Dendritic cell treated with granulocyte-macrophage colony-stimulating factor and Interleukin-4, amounts not matched to agents 40 ng/mL and 50 ng/mL, for 4 days (primary cell): Measurements from ENCODE around the gene NEU1.
"Not testable (repeated sequence)": the region's sequence is repeated elsewhere in the genome, so short reads cannot be mapped to it uniquely, and the experiment has no call there.

ENCODE experiments used
- H3K27ac Mint-ChIP-seq: one replicate; pipeline ENCODE4 v1.8.0; 2022; ENCODE audit warnings: mild to moderate bottlenecking, mixed read lengths
- H3K27me3 Mint-ChIP-seq: one replicate; pipeline ENCODE4 v1.8.0; 2022; ENCODE audit warnings: mild to moderate bottlenecking, mixed read lengths
- H3K36me3 Mint-ChIP-seq: one replicate; pipeline ENCODE4 v1.8.0; 2022; ENCODE audit warnings: low read depth, mixed read lengths
- H3K4me1 Mint-ChIP-seq: one replicate; pipeline ENCODE4 v1.8.0; 2022; ENCODE audit warnings: low read depth, mixed read lengths
- H3K4me3 Mint-ChIP-seq: one replicate; pipeline ENCODE4 v1.8.0; 2022; ENCODE audit warnings: mild to moderate bottlenecking, moderate library complexity, mixed read lengths
- H3K9me3 Mint-ChIP-seq: one replicate; pipeline ENCODE4 v1.8.0; 2022; ENCODE audit warnings: mixed read lengths
- intact Hi-C: fragments of 100-400 bp; cut with micrococcal nuclease; formaldehyde crosslinking; loops from one replicate; pipeline ENCODE4 v1.15.0; 2022

Gene NEU1

GRCh38 chr6:31834367-31835250, 28.0 kb downstream of the NEU1 start:
- Mint-ChIP-seq H3K4me1 (peaks cover 54% of the 10 kb centered on the region), H3K9me3 (no peaks in the 10 kb centered on the region), H3K27me3 (no peaks in the 10 kb centered on the region), H3K4me3 (peak overlapping the region; percentile 96), H3K36me3 (peaks cover 65% of the 10 kb centered on the region), H3K27ac (peak overlapping the region; percentile 97)
- intact Hi-C loops = loop anchor here (1.0 to 5.0 kb wide), 4 partner anchors 28 to 287 kb away; partner anchors contain the start of genes ATP6V1G2, DDAH2, NEU1 and NFKBIL1

- Mint-ChIP-seq H3K36me3 (peaks cover 41% of the 10 kb centered on the region), H3K4me3 (peak overlapping the region; percentile 91), H3K27me3 (no peaks in the 10 kb centered on the region), H3K9me3 (no peaks in the 10 kb centered on the region), H3K27ac (peak overlapping the region; percentile 97), H3K4me1 (peaks cover 36% of the 10 kb centered on the region)
- intact Hi-C loops = loop anchor here (2.0 to 5.0 kb wide), 4 partner anchors 39 to 284 kb away; partner anchors contain the start of genes ATP6V1G2, DDAH2, LY6G5C and NFKBIL1
Observed at GRCh38 chr6:31831350-31832215, 31.0 kb downstream of the NEU1 start.

GRCh38 chr6:31830886-31831335, 31.7 kb downstream of the NEU1 start:
- H3K27ac Mint-ChIP-seq = peak overlapping the region; percentile 89
- H3K36me3 Mint-ChIP-seq = peaks cover 34% of the 10 kb centered on the region
- no peaks in the 10 kb centered on the region for H3K27me3 Mint-ChIP-seq
- H3K4me1 Mint-ChIP-seq = peaks cover 36% of the 10 kb centered on the region
- peak overlapping the region; percentile 91 for H3K4me3 Mint-ChIP-seq
- intact Hi-C loops = loop anchor here (1.0 to 5.0 kb wide), 5 partner anchors 39 to 284 kb away; partner anchors contain the start of genes ATP6V1G2, DDAH2, LY6G5C and NFKBIL1
- H3K9me3 Mint-ChIP-seq = no peaks in the 10 kb centered on the region

DNA sequence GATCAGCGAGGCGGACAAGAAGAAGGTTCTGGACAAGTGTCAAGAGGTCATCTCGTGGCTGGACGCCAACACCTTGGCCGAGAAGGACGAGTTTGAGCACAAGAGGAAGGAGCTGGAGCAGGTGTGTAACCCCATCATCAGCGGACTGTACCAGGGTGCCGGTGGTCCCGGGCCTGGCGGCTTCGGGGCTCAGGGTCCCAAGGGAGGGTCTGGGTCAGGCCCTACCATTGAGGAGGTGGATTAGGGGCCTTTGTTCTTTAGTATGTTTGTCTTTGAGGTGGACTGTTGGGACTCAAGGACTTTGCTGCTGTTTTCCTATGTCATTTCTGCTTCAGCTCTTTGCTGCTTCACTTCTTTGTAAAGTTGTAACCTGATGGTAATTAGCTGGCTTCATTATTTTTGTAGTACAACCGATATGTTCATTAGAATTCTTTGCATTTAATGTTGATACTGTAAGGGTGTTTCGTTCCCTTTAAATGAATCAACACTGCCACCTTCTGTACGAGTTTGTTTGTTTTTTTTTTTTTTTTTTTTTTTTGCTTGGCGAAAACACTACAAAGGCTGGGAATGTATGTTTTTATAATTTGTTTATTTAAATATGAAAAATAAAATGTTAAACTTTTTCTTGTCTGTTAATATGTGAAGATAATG, 32.9 kb downstream of the NEU1 start:
- no peaks in the 10 kb centered on the region for H3K27me3 Mint-ChIP-seq
- intact Hi-C loops = loop anchor here (1.0 to 5.0 kb wide), 5 partner anchors 37 to 282 kb away; partner anchors contain the start of genes ATP6V1G2, DDAH2, LY6G5C and NFKBIL1
- H3K4me3 Mint-ChIP-seq = peak overlapping the region; percentile 91
- peaks cover 22% of the 10 kb centered on the region for H3K36me3 Mint-ChIP-seq
- no peaks in the 10 kb centered on the region for H3K9me3 Mint-ChIP-seq
- peaks cover 43% of the 10 kb centered on the region for H3K4me1 Mint-ChIP-seq
- H3K27ac Mint-ChIP-seq = peak overlapping the region; percentile 89

DNA sequence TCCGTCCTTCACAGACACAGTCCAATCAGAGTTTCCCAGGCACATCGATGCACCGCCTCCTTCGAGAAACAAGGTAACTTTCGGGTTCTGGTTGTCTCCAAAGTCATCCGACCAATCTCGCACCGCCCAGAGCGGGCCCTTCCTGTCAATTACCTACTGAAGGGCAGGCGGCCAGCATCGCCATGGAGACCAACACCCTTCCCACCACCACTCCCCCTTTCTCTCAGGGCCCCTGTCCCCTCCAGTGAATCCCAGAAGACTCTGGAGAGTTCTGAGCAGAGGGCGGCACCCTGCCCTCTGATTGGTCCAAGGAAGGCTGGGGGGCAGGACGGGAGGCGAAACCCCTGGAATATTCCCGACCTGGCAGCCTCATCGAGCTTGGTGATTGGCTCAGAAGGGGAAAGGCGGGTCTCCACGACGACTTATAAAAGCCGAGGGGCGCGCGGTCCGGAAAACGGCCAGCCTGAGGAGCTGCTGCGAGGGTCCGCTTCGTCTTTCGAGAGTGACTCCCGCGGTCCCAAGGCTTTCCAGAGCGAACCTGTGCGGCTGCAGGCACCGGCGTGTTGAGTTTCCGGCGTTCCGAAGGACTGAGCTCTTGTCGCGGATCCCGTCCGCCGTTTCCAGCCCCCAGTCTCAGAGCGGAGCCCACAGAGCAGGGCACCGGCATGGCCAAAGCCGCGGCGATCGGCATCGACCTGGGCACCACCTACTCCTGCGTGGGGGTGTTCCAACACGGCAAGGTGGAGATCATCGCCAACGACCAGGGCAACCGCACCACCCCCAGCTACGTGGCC, 35.1 kb downstream of the NEU1 start, which contains the start of gene HSPA1B:
Gene HSPA1B, plus strand, starts transcription at position 453 of the 794 bp plus-strand sequence. Its CDS starts 213 bp downstream, at position 666.
- peaks cover 19% of the 10 kb centered on the region for H3K36me3 Mint-ChIP-seq
- H3K27ac Mint-ChIP-seq = peak within 1 kb of the TSS; percentile 91
- intact Hi-C loops = no loop called here
- H3K4me3 Mint-ChIP-seq = peak within 1 kb of the TSS; percentile 90
- H3K4me1 Mint-ChIP-seq = peaks cover 45% of the 10 kb centered on the region
- H3K27me3 Mint-ChIP-seq = no peaks in the 10 kb centered on the region
- H3K9me3 Mint-ChIP-seq = no peaks in the 10 kb centered on the region

DNA sequence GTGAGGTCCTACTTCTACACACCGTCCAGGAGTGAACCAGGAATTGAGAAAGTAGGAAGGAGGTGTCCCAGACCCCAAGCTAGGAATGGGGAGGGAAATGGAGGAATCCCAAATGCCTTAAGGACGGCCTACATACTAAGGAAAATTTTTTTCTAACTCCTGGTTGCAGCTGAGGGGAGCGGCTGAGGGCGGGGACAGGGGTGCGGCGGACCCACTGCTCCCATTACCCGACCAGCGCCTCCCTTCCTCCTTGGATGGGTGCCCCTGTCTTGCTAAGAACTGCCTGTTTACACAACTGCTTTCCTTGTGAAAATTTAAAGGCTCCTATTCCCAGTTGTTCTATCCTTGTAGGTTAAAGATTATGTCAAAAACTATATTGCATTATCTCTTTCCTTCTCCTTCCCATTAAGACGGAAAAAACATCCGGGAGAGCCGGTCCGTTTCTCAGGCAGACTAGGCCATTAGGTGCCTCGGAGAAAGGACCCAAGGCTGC, 35.8 kb downstream of the NEU1 start:
- Mint-ChIP-seq H3K4me3 (peak overlapping the region; percentile 90), H3K36me3 (peaks cover 26% of the 10 kb centered on the region), H3K9me3 (no peaks in the 10 kb centered on the region), H3K27ac (peak overlapping the region; percentile 91), H3K4me1 (peaks cover 45% of the 10 kb centered on the region), H3K27me3 (no peaks in the 10 kb centered on the region)
- intact Hi-C loops = no loop called here

GRCh38 chr6:31825553-31825952, 37.1 kb downstream of the NEU1 start:
- Mint-ChIP-seq H3K27me3 (no peaks in the 10 kb centered on the region), H3K27ac (peak overlapping the region; percentile 91), H3K4me3 (no peak overlapping the region), H3K36me3 (peaks cover 31% of the 10 kb centered on the region), H3K9me3 (no peaks in the 10 kb centered on the region), H3K4me1 (peaks cover 48% of the 10 kb centered on the region)
- intact Hi-C loops = no loop called here

- intact Hi-C loops = loop anchor here (5.0 kb wide), 1 partner anchor 156 kb away; the partner anchor contains the start of genes CSNK2B and LY6G5B
- not testable (repeated sequence) for H3K9me3 Mint-ChIP-seq, H3K27me3 Mint-ChIP-seq
- Mint-ChIP-seq H3K36me3 (peaks cover 24% of the 10 kb centered on the region), H3K4me1 (peaks cover 61% of the 10 kb centered on the region), H3K27ac (peak overlapping the region; percentile 96), H3K4me3 (peak overlapping the region; percentile 72)
Observed at GRCh38 chr6:31823592-31824196, 38.9 kb downstream of the NEU1 start.

- Mint-ChIP-seq H3K4me1 (peaks cover 66% of the 10 kb centered on the region), H3K27me3 (no peaks in the 10 kb centered on the region), H3K36me3 (peaks cover 34% of the 10 kb centered on the region), H3K27ac (peak overlapping the region; percentile 96), H3K4me3 (peak overlapping the region; percentile 87), H3K9me3 (no peaks in the 10 kb centered on the region)
- intact Hi-C loops = loop anchor here (5.0 kb wide), 1 partner anchor 155 kb away; the partner anchor contains the start of genes CSNK2B and LY6G5B
Observed at GRCh38 chr6:31822036-31822821, 40.4 kb downstream of the NEU1 start.

DNA sequence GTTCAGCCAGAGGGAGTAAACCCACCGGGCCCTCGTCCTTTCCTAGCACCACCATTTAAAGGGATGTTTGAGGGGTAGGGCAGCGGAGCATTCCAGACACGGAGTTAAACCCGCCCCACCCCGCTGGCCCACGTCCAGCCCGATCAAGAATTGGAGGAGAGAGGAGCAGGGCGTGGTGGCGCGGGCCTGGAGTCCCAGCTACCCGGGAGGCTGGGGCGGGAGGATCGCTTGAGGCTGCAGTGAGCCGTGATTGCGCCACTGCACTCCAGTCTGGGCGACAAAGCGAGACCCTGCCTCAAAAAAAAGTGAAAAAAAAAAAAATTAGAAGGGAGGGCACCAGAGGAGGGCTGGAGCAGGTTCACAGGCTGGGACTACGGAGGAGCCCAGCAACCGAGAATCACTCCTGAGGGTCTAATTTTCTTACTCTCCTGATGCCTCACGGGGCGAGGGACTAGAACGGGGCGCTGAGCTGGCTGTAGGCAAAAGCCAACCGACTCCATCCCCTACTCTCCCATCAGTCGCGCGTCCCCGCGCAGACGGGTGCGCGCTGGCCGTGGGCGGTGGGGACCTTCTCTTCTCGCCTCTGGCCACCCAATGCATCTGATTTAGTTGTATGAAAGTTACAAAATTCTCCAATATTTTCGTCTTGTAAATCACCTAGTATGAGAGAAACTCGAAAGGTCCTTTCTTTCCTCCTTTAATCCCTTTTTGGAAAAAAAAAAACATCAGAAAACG, 41.2 kb downstream of the NEU1 start:
- intact Hi-C loops = loop anchor here (5.0 kb wide), 1 partner anchor 154 kb away; the partner anchor contains the start of genes CSNK2B and LY6G5B
- Mint-ChIP-seq H3K27me3 (no peaks in the 10 kb centered on the region), H3K4me1 (peaks cover 58% of the 10 kb centered on the region)

GRCh38 chr6:31820399-31820798, 42.2 kb downstream of the NEU1 start:
- Mint-ChIP-seq H3K27ac (peak overlapping the region; percentile 96), H3K36me3 (peaks cover 39% of the 10 kb centered on the region), H3K4me1 (peaks cover 49% of the 10 kb centered on the region)
- not testable (repeated sequence) for H3K4me3 Mint-ChIP-seq, H3K9me3 Mint-ChIP-seq, H3K27me3 Mint-ChIP-seq
- intact Hi-C loops = loop anchor here (5.0 kb wide), 1 partner anchor 153 kb away; the partner anchor contains the start of genes CSNK2B and LY6G5B

More for the DNA sequence above, 41.2 kb downstream of the NEU1 start:
- Mint-ChIP-seq H3K36me3 (peaks cover 36% of the 10 kb centered on the region), H3K4me3 (peak overlapping the region; percentile 87), H3K9me3 (no peaks in the 10 kb centered on the region), H3K27ac (peak overlapping the region; percentile 96)
